ENCODE data around the gene UBE4B. TPM values are rescaled to one million over a fixed set of nuclear protein-coding genes. Genes with fewer than 3 reads are reported as not detected.

The UBE4B gene
- total and polyA plus RNA-seq, 2 of the 13 experiments (the other 11 are each of a cell fraction or from before 2014, with no cell fraction given) = 15.2 to 24.8 TPM

- TF ChIP-seq ZNF232 (CRISPR knock-in tag; IDR thresholded peaks at IDR 0.05; ENCODE audit: borderline replicate concordance) (peak; percentile 75; the same call in 1 of the 2 replicates), ZFY (CRISPR knock-in tag; IDR thresholded peaks at IDR 0.05) (peak; percentile 70; the same call in 1 of the 2 replicates), KMT2A (CRISPR knock-in tag; IDR thresholded peaks at IDR 0.05) (peak; percentile 60; the same call in 1 of the 2 replicates), GATAD1 (CRISPR knock-in tag; IDR thresholded peaks at IDR 0.05) (peak; percentile 39; the same call in 1 of the 2 replicates), BCL3 (CRISPR knock-in tag; IDR thresholded peaks at IDR 0.05) (no peak), ZNF768 (CRISPR knock-in tag; IDR thresholded peaks at IDR 0.05) (no peak; the same call in 1 of the 2 replicates), ZNF460 (CRISPR knock-in tag; IDR thresholded peaks at IDR 0.05; ENCODE audit: borderline replicate concordance) (peak; percentile 88), HDAC1 (CRISPR knock-in tag; IDR thresholded peaks at IDR 0.05) (peak; percentile 69), ZNF792 (CRISPR knock-in tag; IDR thresholded peaks at IDR 0.05) (peak; percentile 48; the same call in 1 of the 2 replicates), MTA1 (CRISPR knock-in tag; IDR thresholded peaks at IDR 0.05; ENCODE audit: borderline replicate concordance) (peak; percentile 79; the same call in 1 of the 2 replicates), ZNF3 (CRISPR knock-in tag; IDR thresholded peaks at IDR 0.05) (0 out of 2 replicates have a peak, but pooled peaks have one; percentile 15), CENPX (CRISPR knock-in tag; IDR thresholded peaks at IDR 0.05) (no peak), NR2F2 (IDR thresholded peaks at IDR 0.05; ENCODE audit: borderline replicate concordance, low read depth) (peak; percentile 86)
- TF ChIP-seq, protein P1, sequence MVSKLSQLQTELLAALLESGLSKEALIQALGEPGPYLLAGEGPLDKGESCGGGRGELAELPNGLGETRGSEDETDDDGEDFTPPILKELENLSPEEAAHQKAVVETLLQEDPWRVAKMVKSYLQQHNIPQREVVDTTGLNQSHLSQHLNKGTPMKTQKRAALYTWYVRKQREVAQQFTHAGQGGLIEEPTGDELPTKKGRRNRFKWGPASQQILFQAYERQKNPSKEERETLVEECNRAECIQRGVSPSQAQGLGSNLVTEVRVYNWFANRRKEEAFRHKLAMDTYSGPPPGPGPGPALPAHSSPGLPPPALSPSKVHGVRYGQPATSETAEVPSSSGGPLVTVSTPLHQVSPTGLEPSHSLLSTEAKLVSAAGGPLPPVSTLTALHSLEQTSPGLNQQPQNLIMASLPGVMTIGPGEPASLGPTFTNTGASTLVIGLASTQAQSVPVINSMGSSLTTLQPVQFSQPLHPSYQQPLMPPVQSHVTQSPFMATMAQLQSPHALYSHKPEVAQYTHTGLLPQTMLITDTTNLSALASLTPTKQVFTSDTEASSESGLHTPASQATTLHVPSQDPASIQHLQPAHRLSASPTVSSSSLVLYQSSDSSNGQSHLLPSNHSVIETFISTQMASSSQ (IDR thresholded peaks at IDR 0.05; ENCODE audit: low read depth) = 0 out of 2 replicates have a peak, but pooled peaks have one; percentile 21
- TF ChIP-seq, protein P1 (CRISPR knock-in tag; IDR thresholded peaks at IDR 0.05; ENCODE audit: borderline replicate concordance) = peak; percentile 83; the same call in 1 of the 2 replicates
- TF ChIP-seq, protein P2, sequence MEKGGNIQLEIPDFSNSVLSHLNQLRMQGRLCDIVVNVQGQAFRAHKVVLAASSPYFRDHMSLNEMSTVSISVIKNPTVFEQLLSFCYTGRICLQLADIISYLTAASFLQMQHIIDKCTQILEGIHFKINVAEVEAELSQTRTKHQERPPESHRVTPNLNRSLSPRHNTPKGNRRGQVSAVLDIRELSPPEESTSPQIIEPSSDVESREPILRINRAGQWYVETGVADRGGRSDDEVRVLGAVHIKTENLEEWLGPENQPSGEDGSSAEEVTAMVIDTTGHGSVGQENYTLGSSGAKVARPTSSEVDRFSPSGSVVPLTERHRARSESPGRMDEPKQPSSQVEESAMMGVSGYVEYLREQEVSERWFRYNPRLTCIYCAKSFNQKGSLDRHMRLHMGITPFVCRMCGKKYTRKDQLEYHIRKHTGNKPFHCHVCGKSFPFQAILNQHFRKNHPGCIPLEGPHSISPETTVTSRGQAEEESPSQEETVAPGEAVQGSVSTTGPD (CRISPR knock-in tag; IDR thresholded peaks at IDR 0.05) = peak; percentile 85; the same call in 1 of the 2 replicates
- TF ChIP-seq, protein P3, sequence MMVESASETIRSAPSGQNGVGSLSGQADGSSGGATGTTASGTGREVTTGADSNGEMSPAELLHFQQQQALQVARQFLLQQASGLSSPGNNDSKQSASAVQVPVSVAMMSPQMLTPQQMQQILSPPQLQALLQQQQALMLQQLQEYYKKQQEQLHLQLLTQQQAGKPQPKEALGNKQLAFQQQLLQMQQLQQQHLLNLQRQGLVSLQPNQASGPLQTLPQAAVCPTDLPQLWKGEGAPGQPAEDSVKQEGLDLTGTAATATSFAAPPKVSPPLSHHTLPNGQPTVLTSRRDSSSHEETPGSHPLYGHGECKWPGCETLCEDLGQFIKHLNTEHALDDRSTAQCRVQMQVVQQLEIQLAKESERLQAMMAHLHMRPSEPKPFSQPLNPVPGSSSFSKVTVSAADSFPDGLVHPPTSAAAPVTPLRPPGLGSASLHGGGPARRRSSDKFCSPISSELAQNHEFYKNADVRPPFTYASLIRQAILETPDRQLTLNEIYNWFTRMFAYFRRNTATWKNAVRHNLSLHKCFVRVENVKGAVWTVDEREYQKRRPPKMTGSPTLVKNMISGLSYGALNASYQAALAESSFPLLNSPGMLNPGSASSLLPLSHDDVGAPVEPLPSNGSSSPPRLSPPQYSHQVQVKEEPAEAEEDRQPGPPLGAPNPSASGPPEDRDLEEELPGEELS (CRISPR knock-in tag; IDR thresholded peaks at IDR 0.05) = peak; percentile 89
- TF ChIP-seq, protein P4, sequence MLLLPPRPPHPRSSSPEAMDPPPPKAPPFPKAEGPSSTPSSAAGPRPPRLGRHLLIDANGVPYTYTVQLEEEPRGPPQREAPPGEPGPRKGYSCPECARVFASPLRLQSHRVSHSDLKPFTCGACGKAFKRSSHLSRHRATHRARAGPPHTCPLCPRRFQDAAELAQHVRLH (CRISPR knock-in tag; IDR thresholded peaks at IDR 0.05; ENCODE audit: borderline replicate concordance, low read depth) = 0 out of 2 replicates have a peak, but pooled peaks have one; percentile 19
Observed at GRCh38 chr1:10171105-10171767, 138.5 kb downstream of the UBE4B start (continued).

Data from HepG2 (cell line).